Neural cell (in vitro differentiated cells): ENCODE data around the gene UGT1A8. TPM values are rescaled to one million over a fixed set of nuclear protein-coding genes. Genes with fewer than 3 reads are reported as not detected.

ENCODE experiments used
- H2AFZ ChIP-seq: fragments of 200-600, 300-800 bp; sonication (generic), shearing (Covaris generic); 2 replicates; pipeline ENCODE4 v1.6.0; 2014; ENCODE audit warnings: low read depth, mild to moderate bottlenecking, antibody characterized with exemption, low read length, moderate library complexity
- H3F3A ChIP-seq: fragments of 200-600 bp; shearing (Covaris generic); 2 replicates; pipeline ENCODE4 v1.6.1; 2016; ENCODE audit warnings: mild to moderate bottlenecking, moderate library complexity, mixed read lengths, antibody characterized with exemption, low read length; ENCODE audit not compliant: insufficient read depth, poor library complexity, severe bottlenecking
- H3K27ac ChIP-seq: fragments of 200-600, 300-800 bp; sonication (generic), shearing (Covaris generic); 2 replicates; pipeline ENCODE4 v1.5.1; 2014; ENCODE audit warnings: mild to moderate bottlenecking, low read length, moderate library complexity
- H3K27me3 ChIP-seq: fragments of 300-800, 200-600 bp; sonication (generic), shearing (Covaris generic); 2 replicates; pipeline ENCODE4 v1.6.0; 2014; ENCODE audit warnings: mild to moderate bottlenecking, low read depth, low read length, moderate library complexity; ENCODE audit not compliant: insufficient read depth
- H3K36me3 ChIP-seq: fragments of 300-800, 200-600 bp; sonication (generic), shearing (Covaris generic); 2 replicates; pipeline ENCODE4 v1.5.1; 2014; ENCODE audit warnings: mild to moderate bottlenecking, antibody characterized with exemption, low read length, moderate library complexity; ENCODE audit not compliant: insufficient read depth
- H3K4me2 ChIP-seq: fragments of 300-800, 200-600 bp; sonication (generic), shearing (Covaris generic); 2 replicates; pipeline ENCODE4 v1.6.0; 2014; ENCODE audit warnings: mild to moderate bottlenecking, low read length
- H3K4me3 ChIP-seq: fragments of 300-800, 200-600 bp; sonication (generic), shearing (Covaris generic); 2 replicates; pipeline ENCODE4 v1.5.1; 2014; ENCODE audit warnings: mild to moderate bottlenecking, low read length, moderate library complexity
- H3K79me2 ChIP-seq: fragments of 200-600 bp; shearing (Covaris generic); replicated peaks from 2 replicates; pipeline ENCODE4 v1.6.0; 2014; ENCODE audit warnings: mild to moderate bottlenecking, low read length, moderate library complexity; ENCODE audit not compliant: insufficient read depth
- H3K9ac ChIP-seq: fragments of 300-800, 200-600 bp; sonication (generic), shearing (Covaris generic); 2 replicates; pipeline ENCODE4 v1.6.1; 2016; ENCODE audit warnings: mild to moderate bottlenecking, low read length, mixed read lengths
- H3K9me2 ChIP-seq: fragments of 200-600 bp; shearing (Covaris generic); 2 replicates; pipeline ENCODE4 v1.6.1; 2016; ENCODE audit warnings: mild to moderate bottlenecking, low read length, mixed read lengths; ENCODE audit not compliant: insufficient read depth
- H3K9me3 ChIP-seq: fragments of 200-600, 300-800 bp; sonication (generic), shearing (Covaris generic); 2 replicates; pipeline ENCODE4 v1.6.1; 2016; ENCODE audit warnings: mild to moderate bottlenecking, mixed run types, low read length, moderate library complexity, mixed read lengths
- H4K20me1 ChIP-seq: fragments of 200-600 bp; shearing (Covaris generic); 2 replicates; pipeline ENCODE4 v1.6.1; 2016; ENCODE audit warnings: mild to moderate bottlenecking, mixed run types; ENCODE audit not compliant: insufficient read depth
- EP300 ChIP-seq: fragments of 450-650 bp; conservative IDR thresholded peaks from 2 replicates; pipeline ENCODE4 v1.6.1; 2014; ENCODE audit warnings: antibody characterized with exemption, mild to moderate bottlenecking, moderate library complexity; ENCODE audit not compliant: poor library complexity, severe bottlenecking
- EZH2 ChIP-seq: fragments of 200-600, 300-800 bp; shearing (Covaris generic), sonication (generic); IDR thresholded peaks from 2 replicates; pipeline ENCODE4 v1.6.1; 2014; ENCODE audit warnings: antibody characterized with exemption, low read length, borderline replicate concordance, mild to moderate bottlenecking; ENCODE audit not compliant: insufficient read depth, poor library complexity, severe bottlenecking
- MXI1 ChIP-seq: fragments of 450-650 bp; conservative IDR thresholded peaks from 2 replicates; pipeline ENCODE4 v1.6.1; 2014; ENCODE audit warnings: antibody characterized with exemption, mild to moderate bottlenecking; ENCODE audit not compliant: poor library complexity, severe bottlenecking
- POLR2AphosphoS5 ChIP-seq: IDR thresholded peaks from 2 replicates; pipeline ENCODE4 v1.6.1; 2012
- RAD21 ChIP-seq: fragments of 450-650 bp; conservative IDR thresholded peaks from 2 replicates; pipeline ENCODE4 v1.6.1; 2014; ENCODE audit warnings: antibody characterized with exemption, mild to moderate bottlenecking, moderate library complexity
- SMC3 ChIP-seq: fragments of 450-650 bp; conservative IDR thresholded peaks from 2 replicates; pipeline ENCODE4 v1.6.1; 2014; ENCODE audit warnings: antibody characterized with exemption, mild to moderate bottlenecking, moderate library complexity; ENCODE audit not compliant: poor library complexity
- TAF1 ChIP-seq: IDR thresholded peaks from 2 replicates; pipeline ENCODE4 v1.6.1; 2012; ENCODE audit warnings: low read depth
- polyA plus RNA-seq: library from polyadenylated mRNA; depleted of rRNA; stranded (reverse); fragments of >200 nt; gene quantifications from 2 replicates; pipeline ENCODE4 v1.2.3, GENCODE V29; 2014
- TF ChIP-seq, protein P1 (sequence below): fragments of 450-650 bp; IDR thresholded peaks from 2 replicates; pipeline ENCODE4 v1.5.1; 2014; ENCODE audit warnings: antibody characterized with exemption, mild to moderate bottlenecking, moderate library complexity; ENCODE audit not compliant: poor library complexity, severe bottlenecking
- TF ChIP-seq, protein P2 (sequence below): IDR thresholded peaks from 2 replicates; pipeline ENCODE4 v1.6.1; 2012; ENCODE audit warnings: borderline replicate concordance

UGT1A8 gene
- polyA plus RNA-seq, 1 donor from 2014 or later: not detected

DNA sequence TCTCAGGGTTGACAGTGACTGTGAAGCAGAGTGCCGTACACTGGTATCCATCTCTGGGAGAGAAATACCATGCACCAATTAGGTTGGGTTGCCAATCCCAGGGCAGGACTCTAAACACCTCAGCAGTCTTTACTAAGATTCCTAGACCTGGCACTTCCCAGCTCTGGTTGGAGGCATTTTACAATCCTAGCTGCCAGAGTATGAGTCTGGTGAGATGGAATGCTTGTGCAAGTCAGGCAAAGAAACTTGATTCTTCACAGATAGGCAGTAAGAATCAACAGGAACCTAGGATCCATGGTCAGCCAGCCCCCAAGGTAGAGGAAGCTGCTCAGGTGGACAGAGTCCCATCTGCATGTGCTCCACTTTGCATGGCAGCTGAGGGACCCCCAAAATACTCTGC, 89.3 kb downstream of the UGT1A8 start:
- TF ChIP-seq TAF1 (no peak), RAD21 (no peak), POLR2AphosphoS5 (no peak), SMC3 (no peak), MXI1 (no peak), EZH2 (no peak), EP300 (no peak)
- TF ChIP-seq, protein P1, sequence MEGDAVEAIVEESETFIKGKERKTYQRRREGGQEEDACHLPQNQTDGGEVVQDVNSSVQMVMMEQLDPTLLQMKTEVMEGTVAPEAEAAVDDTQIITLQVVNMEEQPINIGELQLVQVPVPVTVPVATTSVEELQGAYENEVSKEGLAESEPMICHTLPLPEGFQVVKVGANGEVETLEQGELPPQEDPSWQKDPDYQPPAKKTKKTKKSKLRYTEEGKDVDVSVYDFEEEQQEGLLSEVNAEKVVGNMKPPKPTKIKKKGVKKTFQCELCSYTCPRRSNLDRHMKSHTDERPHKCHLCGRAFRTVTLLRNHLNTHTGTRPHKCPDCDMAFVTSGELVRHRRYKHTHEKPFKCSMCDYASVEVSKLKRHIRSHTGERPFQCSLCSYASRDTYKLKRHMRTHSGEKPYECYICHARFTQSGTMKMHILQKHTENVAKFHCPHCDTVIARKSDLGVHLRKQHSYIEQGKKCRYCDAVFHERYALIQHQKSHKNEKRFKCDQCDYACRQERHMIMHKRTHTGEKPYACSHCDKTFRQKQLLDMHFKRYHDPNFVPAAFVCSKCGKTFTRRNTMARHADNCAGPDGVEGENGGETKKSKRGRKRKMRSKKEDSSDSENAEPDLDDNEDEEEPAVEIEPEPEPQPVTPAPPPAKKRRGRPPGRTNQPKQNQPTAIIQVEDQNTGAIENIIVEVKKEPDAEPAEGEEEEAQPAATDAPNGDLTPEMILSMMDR: no peak
- TF ChIP-seq, protein P2, sequence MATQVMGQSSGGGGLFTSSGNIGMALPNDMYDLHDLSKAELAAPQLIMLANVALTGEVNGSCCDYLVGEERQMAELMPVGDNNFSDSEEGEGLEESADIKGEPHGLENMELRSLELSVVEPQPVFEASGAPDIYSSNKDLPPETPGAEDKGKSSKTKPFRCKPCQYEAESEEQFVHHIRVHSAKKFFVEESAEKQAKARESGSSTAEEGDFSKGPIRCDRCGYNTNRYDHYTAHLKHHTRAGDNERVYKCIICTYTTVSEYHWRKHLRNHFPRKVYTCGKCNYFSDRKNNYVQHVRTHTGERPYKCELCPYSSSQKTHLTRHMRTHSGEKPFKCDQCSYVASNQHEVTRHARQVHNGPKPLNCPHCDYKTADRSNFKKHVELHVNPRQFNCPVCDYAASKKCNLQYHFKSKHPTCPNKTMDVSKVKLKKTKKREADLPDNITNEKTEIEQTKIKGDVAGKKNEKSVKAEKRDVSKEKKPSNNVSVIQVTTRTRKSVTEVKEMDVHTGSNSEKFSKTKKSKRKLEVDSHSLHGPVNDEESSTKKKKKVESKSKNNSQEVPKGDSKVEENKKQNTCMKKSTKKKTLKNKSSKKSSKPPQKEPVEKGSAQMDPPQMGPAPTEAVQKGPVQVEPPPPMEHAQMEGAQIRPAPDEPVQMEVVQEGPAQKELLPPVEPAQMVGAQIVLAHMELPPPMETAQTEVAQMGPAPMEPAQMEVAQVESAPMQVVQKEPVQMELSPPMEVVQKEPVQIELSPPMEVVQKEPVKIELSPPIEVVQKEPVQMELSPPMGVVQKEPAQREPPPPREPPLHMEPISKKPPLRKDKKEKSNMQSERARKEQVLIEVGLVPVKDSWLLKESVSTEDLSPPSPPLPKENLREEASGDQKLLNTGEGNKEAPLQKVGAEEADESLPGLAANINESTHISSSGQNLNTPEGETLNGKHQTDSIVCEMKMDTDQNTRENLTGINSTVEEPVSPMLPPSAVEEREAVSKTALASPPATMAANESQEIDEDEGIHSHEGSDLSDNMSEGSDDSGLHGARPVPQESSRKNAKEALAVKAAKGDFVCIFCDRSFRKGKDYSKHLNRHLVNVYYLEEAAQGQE: no peak
- Histone ChIP-seq H3K4me2 (no peak overlapping the region), H3K9ac (no peak overlapping the region), H3K9me3 (no peaks in the 10 kb centered on the region), H3F3A (no peaks in the 10 kb centered on the region), H3K36me3 (no peaks in the 10 kb centered on the region), H3K27me3 (no peaks in the 10 kb centered on the region), H4K20me1 (no peaks in the 10 kb centered on the region), H3K27ac (no peak overlapping the region), H3K9me2 (no peaks in the 10 kb centered on the region), H2AFZ (no peak overlapping the region), H3K4me3 (no peak overlapping the region), H3K79me2 (no peaks in the 10 kb centered on the region)

DNA sequence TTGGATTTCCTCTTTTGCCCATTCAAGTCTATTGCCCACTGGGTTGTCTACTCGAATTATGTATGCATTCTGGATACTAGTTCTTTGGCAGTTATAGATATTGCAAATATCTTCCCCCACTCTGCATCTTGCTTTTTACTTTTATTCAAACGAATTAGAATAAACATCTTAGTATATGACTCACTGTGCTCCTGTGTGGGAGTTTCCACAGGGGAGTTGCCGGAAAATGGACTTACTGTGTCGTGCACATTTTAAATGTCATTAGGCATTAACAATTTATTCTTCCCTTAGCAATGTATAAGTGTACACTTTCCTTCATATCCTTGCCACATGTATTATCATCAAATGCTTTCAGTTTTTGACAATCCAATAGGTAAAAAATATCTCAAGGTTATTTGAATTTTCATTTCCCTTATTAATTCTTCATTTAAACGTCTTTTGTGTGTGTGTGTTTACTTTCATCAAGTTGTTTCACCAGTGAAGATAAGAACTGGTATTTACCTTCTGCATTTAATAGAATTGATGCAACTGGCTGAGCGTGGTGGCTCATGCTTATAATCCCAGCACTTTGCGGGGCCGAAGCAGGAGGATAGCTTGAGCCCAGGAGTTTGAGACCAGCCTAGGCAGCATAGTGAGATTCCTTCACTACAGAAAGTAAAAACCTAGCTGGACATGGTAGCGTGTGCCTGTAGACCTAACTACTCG, 90.7 kb downstream of the UGT1A8 start:
- Histone ChIP-seq H3K9me2 (no peaks in the 10 kb centered on the region), H2AFZ (no peak overlapping the region), H3K4me3 (no peak overlapping the region), H3K79me2 (no peaks in the 10 kb centered on the region), H3K9ac (no peak overlapping the region), H3K36me3 (no peaks in the 10 kb centered on the region), H3K9me3 (no peaks in the 10 kb centered on the region), H3F3A (no peaks in the 10 kb centered on the region), H3K27me3 (no peaks in the 10 kb centered on the region), H4K20me1 (no peaks in the 10 kb centered on the region), H3K27ac (no peak overlapping the region), H3K4me2 (no peak overlapping the region)
- TF ChIP-seq, protein P1: no peak
- TF ChIP-seq EZH2 (no peak), TAF1 (no peak), POLR2AphosphoS5 (no peak), RAD21 (no peak), MXI1 (no peak), EP300 (no peak)
- TF ChIP-seq, protein P2: no peak
